ENCODE data around the gene ENTR1.

Gene ENTR1

DNA sequence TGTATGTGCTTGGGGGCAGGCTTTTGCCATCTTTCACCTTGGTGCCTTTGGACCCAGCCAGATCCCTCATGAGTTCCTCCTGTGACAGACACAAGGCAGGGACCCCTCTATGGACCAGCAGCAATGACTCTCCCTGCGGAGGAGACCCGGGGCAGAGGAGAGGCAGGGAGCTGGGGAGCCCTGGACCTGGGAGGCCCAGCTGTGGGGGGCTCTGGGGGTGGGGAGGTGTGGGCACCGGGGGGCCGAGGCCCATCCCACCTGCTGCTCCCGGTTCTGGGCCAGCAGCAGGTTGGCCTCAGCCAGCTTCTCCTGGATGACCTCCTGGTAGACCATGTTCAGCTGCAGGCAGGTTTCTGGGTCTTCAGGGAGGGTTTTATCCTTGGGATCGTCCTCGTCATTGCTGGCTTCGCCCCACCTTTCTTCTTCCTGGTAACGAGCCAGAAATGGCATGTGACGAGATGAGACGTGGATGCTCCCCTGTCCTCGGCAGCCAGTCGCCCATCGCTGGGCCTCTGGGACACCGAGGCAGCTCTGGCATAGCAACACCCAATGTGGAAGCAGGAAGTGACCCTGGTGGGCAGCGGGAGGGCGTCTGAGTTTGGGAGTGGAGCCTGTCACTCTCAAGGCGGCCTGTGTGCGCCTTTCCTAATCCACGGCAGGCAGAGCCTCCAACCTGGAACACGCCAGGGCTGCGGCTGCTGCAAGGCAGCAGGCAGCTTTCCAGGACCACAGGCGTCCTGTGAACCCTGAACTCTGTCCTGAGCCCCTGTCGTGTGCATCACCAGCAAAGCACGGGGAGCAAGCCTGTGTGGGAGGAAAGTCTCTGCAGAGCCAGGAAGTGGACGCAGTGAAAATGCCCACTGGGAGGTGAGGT, 14.8 kb downstream of the ENTR1 start:
- no peak for DNase-seq

DNA sequence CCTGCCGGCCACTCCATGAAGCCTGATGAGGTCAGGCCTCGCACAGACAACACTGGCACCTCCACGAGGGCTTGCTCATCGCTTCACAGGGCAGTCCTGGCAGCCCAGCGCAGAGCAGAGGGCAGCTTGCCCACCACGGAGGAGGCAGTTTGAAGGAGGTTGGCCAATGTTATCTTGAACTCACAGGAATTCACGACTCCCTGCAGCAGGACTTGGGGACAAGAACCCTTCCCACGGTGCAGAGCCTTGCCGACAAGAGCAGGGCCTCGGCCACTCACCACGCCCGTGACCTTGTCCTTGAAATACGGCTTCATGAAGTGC, 15.4 kb downstream of the ENTR1 start:
- no peak for DNase-seq

DNA sequence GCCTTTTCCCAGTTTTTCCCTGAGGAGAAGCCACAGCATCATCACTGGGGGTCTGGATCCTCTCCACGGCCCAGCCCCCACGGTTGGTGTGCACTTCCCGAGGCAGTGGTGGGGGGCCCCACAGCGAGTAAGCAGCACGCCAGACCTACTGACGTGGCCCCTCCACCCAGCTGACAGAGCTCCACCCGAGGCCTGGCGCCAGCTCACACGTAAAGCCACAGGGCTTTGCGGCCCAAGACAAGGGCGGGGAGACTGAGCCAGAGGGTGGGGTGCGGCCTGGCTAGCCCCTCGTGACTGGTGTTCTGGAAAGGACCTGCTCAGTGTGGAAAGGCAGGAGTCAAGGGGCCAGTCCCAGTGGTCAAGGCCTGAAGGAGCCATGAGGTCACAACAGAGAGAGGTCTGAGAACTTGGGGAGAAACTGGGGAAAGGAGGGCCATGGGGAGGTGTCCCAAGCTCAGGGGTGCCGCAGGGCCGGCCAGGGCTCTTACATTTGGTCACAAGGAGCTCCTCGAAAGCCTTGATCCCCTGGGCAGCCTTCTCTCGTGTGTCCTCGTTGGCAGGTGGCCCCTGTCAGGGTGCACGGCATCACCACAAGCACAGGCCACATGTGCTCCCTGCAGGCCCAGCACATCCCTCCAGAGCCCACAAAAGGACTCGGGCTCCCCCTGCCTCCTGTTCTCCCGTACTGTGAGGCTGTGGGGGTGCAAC, 15.9 kb downstream of the ENTR1 start:
- DNase-seq = no peak

DNA sequence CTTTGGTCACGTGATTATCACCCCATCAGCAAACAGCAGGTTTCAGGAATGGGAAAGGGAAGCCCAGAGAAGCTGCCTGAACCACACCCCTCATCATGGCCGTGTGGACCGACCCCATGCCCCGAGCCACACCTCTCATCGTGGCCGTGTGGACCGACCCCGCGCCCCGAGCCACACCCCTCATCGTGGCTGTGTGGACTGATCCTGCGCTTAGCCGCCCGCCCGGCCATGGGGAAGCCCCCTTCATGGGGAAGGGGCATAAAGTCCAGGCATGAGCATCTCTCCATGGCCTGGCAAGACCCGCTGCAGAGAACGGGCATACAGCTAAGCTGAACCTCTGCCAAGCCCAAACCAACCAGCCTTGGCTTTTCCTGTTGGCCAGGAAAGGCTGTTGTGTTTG, 16.9 kb downstream of the ENTR1 start:
- DNase-seq = no peak

DNA sequence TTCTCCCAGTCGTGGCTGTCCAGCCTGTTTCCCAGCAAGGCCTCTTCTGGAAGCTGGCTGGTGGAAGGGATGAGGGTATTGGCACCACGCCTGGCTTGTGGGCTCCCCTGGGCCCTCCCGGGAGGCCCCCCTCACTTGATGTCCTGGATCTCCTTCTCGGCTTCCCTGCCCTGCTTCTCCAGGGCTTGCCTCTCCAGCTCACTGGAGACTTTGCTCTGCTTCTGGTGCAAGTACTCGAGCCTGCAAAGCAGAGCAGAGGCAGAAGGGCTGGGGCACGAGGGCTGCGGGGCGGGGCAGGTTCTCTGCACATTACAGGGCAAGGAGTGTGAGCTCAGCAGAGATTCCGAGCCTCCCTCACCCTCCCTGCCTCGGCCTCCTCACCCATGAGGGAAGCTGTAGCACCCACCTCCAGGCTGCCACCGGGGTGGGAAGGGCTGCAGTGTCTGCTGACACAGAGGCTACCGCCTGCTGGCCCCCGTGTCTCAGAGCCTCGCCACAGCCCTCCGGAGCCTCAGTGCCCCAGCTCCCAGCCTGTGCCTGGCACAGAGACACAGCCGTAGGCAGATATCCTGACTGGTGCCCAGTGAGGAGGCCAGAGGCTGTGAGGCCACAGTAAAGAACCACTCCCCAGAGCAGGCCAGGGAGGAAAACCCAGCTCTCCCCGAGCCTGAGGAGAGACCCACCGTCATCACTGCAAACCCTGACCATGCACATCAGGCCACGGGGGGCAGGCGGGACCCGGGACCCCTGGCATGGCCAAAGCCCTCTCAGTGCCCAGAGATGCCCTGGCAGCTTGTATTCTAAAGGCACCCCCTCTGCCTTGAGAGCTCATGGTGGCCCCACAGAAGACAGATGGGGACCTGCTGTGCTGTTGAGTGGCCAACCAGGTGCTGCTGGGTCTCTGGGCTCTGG, 17.6 kb downstream of the ENTR1 start:
- no peak for DNase-seq

DNA sequence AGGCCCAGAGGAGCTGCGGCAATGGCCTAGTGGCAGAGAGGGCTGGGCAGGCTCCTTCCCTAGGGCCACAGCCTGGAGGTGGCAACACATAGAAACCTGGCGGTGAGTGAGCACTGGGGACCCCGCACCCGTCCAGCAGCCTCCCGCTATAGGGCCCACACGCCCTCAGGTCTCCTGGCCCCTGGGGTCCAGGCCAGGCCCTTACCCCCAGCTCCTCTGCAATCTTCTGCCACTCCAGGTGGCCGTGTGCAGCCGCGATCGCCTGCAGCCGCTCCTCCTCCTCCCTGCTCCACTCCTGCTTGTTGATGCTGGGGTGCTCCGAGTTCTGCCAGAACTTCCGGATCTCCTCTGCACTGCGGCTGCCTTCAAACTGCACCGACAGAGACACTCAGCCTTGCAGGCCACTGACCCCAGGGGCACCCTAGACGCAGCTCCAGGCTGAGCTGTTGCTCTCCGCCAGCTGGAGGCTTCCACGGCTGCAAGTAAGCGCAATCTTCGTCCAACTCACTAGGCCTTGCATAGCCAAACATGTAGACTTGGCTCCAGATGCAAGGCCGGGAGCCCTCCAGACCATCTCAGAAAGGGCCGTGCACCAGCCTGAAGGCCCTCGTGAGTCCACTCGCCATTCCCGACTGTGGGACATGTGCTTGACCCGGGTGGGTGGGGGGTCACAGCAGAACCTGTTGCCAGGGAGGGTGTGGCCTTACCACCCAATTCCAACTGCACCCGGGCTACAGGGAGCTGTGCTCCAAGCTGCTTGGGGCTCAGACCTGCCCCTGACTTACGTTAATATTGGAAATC, 18.5 kb downstream of the ENTR1 start:
- DNase-seq = no peak

DNA sequence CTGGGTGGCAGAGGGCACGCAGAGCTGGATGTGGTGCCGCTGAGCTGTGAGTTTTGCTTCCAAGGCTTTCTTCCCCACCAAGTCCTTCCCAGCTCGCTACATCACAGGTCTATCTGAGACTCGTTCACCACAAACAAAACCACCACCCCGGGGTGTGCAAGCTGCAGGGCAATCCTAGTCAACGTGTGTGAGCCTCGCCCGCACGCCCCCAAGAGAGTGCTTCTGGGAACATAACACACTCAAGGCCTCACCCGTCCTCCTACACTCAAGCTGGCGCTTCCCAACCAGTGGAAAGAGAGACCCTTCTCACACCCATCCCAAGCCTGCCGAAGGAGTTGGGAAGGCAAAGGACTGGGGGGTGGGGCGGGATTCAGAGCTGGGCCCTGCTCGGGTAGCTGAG, 21.0 kb downstream of the ENTR1 start:
- DNase-seq = no peak

DNA sequence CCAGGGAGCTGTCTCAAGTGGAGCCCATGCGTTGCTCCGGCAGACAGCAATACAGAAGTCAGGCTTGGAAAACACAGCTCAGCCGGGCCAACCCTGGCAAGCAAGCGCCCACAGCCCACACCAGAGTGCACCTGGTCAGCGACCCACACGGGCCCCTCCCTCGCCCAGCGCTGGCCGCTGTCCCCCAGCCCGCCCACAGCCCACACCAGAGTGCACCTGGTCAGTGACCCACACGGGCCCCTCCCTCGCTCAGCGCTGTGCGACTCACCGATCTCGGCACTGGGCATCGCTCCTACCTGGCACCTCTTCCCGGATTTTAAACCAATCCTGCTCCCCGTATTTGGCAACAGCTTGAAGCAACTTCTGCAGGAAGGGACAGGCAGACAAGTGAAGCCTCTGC, 23.2 kb downstream of the ENTR1 start:
- DNase-seq = no peak

DNA sequence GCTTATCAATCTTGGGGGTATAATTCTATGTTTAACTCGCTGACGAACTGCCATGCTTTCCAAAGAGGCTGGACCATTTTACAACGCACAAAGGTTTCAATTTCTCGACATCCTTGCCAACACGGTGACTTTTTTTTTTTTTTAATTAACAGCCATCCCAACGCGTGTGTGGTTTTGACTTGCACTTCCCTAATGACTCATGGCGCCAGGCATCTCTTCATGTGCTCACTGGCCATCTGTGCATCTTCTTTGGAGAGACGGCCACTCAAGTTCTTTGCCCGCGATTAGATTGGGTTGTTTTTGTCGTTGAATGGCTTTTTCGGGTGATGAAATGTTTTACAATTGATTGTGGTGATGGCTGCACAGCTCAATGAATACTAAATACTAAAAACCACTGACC, 24.4 kb downstream of the ENTR1 start:
- no peak for DNase-seq

DNA sequence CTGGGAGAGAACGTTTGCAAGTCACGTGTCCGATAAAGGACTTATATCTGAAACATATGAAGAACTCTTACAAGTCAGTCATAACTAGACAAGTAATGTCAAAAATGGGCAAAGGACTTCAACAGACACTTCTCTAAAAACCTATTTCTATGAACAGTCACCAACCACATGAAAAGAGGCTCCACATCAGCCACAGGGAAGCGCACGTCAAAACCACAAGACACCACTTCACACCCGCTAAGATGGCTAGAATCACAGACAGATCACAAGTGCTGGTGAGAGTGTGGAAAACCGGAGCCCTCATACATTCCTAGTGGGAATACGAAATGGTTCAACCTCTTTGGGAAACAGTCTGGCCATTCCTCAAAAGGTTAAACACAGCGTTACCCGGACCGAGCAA, 25.4 kb downstream of the ENTR1 start:
- DNase-seq = no peak

DNA sequence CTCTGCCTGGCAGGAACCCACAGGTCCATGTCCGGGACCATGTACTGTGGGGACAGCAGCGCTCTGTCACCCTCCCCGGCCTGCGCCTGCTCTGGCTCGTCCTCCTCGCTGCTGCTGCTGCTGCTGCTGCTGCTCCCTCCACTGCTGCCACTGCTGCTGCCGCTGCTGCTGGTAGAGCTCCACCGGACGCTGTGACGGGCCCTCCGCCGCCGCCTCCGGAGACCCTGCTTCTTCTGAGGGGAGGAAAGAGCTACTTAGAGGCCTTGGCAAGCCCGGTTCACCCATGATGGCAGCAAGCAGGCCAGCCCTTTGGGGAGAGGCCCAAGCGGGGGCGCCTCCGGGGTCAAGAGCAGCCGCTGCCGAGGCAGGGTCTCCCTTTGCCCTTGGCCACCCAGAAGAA, 27.0 kb downstream of the ENTR1 start:
- DNase-seq = no peak

DNA sequence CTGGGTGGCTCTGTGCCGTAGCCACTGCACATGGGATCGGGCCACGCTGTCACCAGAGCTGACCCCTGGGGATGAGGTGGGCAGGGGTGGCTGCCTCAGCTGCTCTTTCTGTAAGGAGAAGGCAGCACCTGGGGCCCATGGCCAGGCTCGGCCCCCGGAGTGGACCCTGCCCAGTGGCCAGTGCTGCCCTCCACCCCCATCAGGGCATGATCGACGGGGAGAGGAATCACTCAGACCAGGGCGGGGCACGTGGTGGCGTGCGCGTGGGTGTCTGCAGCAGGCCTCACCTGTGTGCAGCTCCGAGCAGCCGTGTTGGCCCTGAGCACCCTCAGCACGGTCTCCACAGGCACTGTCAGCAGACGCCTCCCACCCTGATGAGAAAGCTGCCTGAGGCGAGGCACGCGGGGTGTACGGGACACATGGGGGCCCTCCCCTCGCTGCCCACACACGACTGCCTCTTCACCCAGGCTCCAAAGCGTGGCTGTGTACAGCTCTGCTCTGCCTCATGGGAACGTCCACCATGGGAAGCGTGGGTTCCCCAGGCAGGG, 28.4 kb downstream of the ENTR1 start:
- DNase-seq = no peak

DNA sequence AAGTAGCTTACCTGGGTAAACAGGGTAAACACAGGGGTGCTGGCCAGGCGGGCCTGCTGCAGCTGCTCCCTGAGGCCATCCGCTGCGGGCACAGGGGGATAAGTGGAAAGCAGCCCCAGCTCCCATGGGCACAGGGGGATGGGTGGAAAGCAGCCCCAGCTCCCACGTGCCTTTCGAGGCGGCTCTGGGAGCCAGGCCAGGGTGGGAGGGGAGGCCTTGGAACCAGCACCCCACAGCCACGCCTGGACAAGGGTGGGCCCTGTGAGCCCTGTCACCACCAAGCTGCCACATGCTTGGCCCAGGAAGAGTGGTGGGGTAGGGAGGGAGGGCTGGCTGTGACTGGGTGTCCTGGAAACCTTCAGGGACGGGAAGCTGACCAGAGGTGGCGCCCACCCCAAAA, 29.1 kb downstream of the ENTR1 start:
- DNase-seq = no peak

DNA sequence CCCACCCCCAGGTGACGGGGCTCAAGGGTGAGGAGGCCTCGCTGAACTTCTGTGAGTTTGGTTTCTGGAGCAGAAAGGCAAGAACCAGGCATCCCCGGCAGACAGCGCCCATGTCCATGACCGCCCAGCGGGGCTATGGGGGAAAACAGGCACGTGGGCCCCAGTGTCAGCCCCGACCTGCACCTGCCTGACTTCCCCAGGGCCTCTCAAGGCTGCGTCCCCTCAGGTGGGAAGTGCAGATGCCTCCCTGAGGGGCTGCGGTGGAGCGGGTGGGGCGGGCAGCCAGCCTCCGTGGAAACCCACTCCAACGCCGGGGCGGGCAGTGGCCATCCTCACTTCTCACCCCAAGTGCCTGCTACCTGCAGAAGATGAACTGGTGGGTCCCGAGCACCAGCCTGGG, 30.0 kb downstream of the ENTR1 start:
- no peak for DNase-seq

DNA sequence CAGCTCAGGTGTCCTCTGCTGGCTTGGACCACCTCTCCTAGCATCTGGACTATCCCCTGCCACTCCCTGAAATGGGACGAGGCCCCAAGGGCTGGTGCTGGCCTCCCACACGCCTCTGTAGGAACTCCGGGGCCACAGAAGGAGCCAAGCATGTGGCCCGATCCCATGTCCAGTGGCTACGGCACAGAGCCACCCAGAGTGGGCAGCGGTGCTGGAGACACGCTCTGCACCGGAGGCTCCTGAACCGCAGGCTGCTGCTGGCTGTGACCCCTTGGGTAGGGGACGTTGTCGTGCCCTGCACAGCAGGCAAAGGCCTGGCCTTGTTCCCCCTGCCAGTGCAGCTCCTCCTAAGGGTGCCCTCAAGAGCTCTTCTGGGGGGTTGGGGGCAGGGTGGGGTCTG, 30.5 kb downstream of the ENTR1 start:
- no peak for DNase-seq

DNA sequence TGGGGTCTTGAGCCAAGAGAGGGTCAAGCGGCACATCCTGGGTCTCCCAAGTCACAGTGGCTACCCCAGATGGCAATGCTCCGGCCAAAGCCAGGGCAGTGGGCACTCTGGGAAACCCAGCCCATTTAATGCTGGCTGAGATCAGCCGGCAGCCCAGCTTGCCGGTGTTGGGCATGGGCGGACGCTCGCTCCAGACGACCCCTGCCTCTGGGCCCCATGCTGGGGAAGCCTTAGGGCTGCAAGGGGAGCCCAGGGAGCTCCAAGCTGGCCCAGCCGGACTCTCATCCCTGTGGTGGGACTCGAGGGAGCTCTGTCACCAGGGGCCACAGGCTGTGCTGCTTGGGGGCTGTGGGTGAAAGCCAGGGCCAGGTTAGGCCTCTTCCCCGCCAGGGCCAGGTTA, 31.0 kb downstream of the ENTR1 start:
- no peak for DNase-seq

DNA sequence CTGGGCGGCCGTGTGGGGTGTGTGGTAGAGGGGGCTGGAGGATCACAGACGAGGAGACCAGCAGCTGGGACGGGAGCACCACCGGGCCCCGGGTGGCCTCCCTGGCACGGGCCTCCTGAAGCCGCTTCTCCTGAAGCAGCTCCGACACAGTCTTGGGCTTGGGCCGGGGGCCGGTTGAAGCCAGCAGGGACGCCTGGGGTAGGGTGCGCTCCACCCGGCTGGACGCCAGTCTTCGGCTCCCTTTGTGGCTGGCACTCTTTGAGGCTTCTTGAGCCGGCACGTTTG, 31.5 kb downstream of the ENTR1 start:
- DNase-seq = no peak

DNA sequence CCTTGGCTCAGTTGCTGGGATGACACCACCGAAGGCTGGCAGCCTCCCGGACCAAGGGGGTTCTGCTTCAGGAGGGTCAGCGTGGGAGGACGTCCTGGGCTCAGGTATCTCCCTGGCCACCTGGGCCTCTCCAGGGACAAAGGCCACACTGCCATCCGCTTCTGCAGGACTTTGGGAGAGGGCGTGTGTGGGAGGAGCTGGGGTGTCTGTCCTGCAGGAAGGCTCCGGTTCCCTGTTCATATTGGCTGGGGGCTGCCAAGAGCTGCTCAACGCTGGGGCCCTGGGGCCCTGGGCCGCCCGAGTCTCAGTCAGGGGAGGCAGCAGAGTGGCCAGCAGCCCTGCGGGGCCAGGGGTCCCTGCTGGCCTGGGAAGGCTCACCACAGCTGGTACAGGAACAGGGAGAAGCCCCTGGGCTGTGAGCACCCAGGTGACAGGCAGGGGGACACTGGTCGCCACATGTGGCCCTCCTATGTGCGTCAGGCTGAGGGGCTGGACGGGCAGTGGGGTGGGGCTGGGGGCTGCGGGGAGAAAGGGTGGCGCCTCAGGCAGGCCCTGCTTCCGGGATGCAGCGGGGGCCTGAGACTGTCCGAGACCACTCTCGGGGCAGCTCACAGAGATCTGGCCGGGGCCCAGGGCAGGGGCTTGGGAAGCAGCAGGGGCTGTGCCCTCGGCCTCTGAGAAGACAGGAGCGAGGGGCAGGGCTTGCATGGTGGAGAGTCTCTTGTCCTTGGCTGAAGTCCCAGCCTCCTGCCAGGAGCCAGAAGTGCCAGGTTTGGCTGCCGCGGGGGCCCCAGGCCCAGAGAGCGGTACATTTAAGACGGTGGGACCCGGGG, 32.0 kb downstream of the ENTR1 start:
- no peak for DNase-seq

DNA sequence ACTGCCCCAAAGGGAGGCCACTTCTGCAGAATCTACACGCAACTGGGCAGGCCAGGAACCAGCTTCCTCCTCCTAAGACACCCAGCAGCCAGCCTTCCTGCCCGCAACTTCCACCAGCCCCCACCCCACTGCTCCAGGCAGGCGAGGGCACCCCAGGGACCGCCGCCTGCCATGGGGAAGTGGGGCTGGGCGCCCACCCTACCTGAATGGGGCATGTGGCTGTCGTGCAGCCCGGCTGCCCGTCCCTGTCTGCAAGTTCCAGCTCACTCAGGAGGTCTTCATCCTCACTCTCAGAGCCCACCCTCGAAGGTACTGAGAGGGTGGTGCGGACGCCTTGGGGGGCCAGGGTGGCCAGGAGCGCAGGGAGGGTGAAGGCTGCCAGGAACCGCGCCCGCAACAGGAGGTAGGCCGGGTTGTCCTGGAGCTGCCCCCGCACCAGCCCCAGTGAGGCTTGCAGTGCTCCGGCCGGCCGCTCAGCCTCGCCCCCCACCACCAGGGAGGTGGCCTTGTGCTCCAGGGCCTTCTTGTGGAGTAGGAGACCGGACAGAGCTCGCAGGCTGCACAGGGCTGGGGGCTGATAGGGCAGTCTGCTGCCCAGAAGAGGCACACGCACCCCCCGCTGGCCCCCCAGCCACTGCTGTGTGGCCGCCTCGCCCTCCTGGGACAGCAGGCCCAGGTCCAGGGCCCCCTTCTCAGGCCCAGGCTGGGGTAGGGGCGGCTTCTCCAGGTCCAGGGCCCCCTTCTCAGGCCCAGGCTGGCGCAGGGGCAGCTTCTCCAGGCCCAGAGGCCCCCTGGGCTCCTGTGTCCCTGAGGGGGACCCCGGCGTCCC, 32.9 kb downstream of the ENTR1 start:
- no peak for DNase-seq

DNA sequence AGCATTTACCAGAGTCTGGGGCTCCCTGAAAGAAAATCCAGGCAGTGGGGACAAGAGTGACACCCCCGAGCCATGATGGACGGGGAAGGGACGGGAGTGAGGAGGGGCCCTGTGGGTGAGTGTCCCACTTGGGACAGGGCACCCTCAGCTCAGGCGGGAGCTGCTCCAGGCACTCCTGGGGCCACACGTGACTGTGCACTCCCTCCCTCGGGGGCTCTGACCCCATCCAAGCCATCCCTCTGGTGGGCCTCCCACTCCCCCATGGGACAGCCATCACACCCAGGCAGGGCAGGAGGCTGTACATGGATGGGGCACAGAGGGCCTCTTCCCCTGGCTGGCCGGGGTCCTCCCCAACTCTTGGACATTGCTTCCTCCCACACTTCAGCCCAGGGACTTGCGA, 34.0 kb downstream of the ENTR1 start:
- DNase-seq = no peak

DNA sequence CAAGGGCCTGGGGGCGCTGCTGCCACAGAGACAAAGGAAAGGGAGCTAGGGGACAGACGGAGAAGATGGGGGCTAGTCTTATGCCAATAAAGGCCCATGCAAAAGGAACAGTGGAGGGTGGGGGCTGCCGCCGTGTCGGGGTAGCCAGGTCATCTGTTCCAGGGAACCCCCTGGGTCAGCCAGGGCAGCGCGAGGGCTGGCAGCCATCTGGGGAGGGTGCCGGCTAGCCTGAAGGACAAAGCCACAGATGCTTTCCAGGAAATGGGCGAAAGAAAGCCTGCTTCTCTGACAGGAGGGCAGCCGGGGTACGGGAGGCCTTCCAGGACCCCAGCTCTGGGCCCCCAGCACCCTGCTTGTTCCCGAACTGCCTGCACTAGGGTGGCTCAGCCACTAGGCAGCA, 35.3 kb downstream of the ENTR1 start:
- DNase-seq = no peak

Data from fibroblast of skin of right quadriceps (primary cell).